HG03060 (cell line): ENCODE data around the gene PGRMC2.

Experiments used
- ATAC-seq: cut with Tn5 transposase; IDR thresholded peaks from one replicate; pipeline ENCODE4 v1.9.1; 2021; ENCODE audit warnings: low read depth, moderate number of reproducible peaks; ENCODE audit not compliant: unreplicated experiment

PGRMC2 gene

DNA sequence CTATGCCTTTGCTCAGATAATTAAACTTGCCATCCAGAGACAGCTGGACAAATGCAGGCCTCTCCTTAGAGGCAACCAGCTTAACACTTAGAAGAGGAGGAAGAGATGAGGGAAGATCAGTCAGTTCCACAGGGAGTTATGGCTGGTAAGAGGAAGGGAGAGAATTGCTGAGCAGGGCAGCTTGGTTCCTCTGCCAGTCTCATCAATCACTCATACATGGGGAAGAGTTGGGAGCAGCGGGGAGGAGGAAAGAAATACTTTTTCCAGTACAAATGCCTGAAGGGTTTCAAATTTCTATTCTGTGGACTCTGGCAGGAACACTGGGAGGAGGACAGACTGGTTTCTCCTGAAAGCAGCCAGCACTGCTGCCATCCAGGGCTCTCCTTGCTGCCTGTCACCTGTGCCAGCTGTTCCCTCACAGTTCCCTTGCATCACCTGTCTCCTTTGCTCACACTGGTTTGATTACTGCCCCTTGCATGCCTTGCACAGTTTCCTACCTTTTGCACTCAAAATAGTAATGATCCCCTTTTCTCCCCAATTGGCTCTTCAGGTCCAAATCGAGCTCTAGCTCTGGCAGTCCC is 59.5 kb downstream of the PGRMC2 start:
- ATAC-seq, result no peak

DNA sequence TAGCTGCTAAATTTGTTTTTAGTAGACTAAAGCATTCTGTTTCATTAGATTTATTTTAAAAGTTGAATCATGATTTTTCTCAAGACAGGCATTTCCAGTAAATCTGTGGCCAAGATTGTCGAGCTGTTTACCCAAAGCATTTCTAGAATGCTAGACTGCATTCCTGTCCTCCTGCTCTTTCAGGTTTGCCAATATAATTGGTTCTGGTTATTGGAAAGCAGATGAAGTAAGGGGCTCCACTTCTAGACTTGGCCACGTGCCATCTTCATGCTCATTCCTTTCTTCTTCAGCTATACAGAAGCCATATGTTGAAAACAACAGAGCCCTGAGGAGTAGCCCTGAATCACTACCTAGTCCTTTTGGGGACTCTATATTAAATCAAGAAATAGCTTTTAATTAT is 62.5 kb downstream of the PGRMC2 start:
- ATAC-seq, result no peak

DNA sequence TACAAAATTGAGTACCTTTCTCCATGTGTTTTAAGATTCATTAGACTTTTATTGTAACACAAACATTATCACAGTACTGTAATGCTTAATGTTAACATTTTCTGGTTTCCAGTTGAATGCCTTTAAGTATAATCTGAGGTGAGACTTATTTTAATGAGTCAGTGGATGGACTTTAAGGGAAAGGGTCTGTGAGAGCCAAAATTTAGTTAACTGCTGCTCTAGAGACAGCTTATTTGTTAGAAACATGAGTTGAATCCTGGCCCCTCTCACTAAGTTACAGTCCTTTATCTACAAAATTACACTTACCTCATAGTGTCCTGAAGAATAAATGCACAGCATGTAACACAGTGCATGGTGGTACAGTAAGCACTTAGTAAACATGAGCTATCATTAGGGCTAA is 66.0 kb downstream of the PGRMC2 start:
- no peak for ATAC-seq

DNA sequence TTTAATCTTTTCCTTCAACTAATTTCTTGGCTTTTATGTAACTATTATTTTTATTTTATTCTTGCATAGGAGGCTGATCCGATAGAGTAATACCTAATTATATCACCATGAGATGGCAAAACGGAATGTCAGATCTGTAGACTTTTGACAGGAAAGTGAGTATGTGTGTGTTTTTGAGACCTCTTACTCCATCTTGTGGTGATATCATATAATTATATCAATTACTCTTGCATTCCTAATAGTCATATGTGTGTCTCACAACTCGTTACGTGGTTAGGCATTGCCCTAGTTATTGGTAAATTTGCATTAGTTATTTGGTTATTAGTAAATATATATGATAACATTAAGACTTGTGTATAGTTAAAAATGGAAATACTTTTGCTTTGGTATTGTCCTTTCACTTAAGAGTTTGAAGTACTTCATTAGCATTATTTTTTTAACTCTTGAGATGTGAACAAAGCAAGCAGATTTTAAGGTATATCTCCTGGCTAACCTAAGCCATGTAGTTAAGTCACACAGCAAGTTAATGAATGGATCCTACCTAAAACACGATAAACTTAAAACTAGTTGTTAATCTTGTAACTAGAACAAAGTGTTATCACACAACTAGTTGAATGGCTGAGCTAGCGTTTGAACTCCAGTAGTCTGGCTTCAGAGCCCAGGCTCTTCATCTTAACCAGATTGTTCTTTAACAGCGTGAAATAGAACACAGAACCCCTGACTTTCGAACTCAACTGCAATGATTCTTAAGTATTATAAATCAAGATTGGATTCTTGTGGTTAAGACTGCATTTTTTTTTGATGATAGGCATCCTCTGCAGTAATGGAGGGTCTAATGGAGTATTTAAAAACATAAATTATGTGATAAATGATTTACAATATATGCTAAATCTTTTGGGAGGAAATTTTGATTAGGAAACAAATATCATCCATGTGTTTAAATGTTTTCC is 67.1 kb downstream of the PGRMC2 start:
- no peak for ATAC-seq
